Kidney (tissue), 14 donors: ENCODE data around the gene SAMD13. TPM values are rescaled to one million over a fixed set of nuclear protein-coding genes. Genes with fewer than 3 reads are reported as not detected.

Source experiments
- DNase-seq, 5 donors: peaks; one replicate each; pipeline ENCODE4 v3.0.0-alpha.2; 2013 to 2020
- FAIRE-seq: peaks from 2 replicates; lab custom pipeline; 2012; peaks lifted over from hg19 to GRCh38; lab: Jason Lieb, UNC
- H3K27ac ChIP-seq, 2 donors: one replicate each; pipeline ENCODE4 v1.7.0; 2013; ENCODE audit warnings: low read depth in 2 of 2, low read length in 2 of 2, inconsistent platforms in 1 of 2
- H3K27me3 ChIP-seq: one replicate; pipeline ENCODE4 v1.7.1; 2013; ENCODE audit warnings: low read length, inconsistent platforms; ENCODE audit not compliant: control insufficient read depth, insufficient read depth
- H3K36me3 ChIP-seq, 3 donors: one replicate each; pipeline versions ENCODE4 v1.7.0 to v1.7.1; 2013; ENCODE audit warnings: low read length in 3 of 3, control low read depth in 1 of 3, inconsistent platforms in 1 of 3; ENCODE audit not compliant: insufficient read depth in 3 of 3, control insufficient read depth in 2 of 3
- H3K4me1 ChIP-seq, 3 donors: one replicate each; pipeline versions ENCODE4 v1.7.0 to v1.7.1; 2013; ENCODE audit warnings: low read length in 3 of 3, inconsistent platforms in 1 of 3, low read depth in 1 of 3; ENCODE audit not compliant: control insufficient read depth in 2 of 3, insufficient read depth in 2 of 3
- H3K4me3 ChIP-seq, 3 donors: one replicate each; pipeline versions ENCODE4 v1.7.0 to v1.8.1; 2013; ENCODE audit warnings: low read length in 3 of 3, control low read depth in 1 of 3, inconsistent platforms in 1 of 3
- H3K9ac ChIP-seq, 3 donors: one replicate each; pipeline versions ENCODE4 v1.7.0 to v1.7.1; 2013; ENCODE audit warnings: low read length in 3 of 3, control low read depth in 1 of 3, inconsistent platforms in 1 of 3
- H3K9me3 ChIP-seq, 3 donors: one replicate each; pipeline versions ENCODE4 v1.7.0 to v1.7.1; 2013; ENCODE audit warnings: low read length in 3 of 3, control low read depth in 1 of 3, inconsistent platforms in 1 of 3; ENCODE audit not compliant: control insufficient read depth in 2 of 3, insufficient read depth in 1 of 3
- CTCF ChIP-seq: IDR thresholded peaks from 3 replicates; pipeline ENCODE4 v1.5.1; 2012; ENCODE audit warnings: mild to moderate bottlenecking, moderate library complexity, borderline replicate concordance; ENCODE audit not compliant: insufficient read depth; ENCODE audit errors: extremely low read depth
- intact Hi-C: fragments of 100-400 bp; cut with DNase I; formaldehyde crosslinking; loops from one replicate; pipeline ENCODE4 v1.11.1; 2022
- polyA plus RNA-seq: library from polyadenylated mRNA; stranded (reverse); fragments of 350-450 nt; fragmentation: Illumina TruSeq; extraction: RNeasy Lipid Tissue Mini Kit (QIAGEN cat#74804); gene quantifications from one replicate; pipeline ENCODE4 v1.2.3, GENCODE V29; 2014; ENCODE audit warnings: low read depth, low replicate concordance; ENCODE audit not compliant: insufficient read depth
- total RNA-seq: library from RNA; stranded (reverse); fragmentation: NEBNext Ultra II Directional; extraction: Animal tissue kit (Norgen Biotek cat#: 25700); gene quantifications from one replicate; pipeline ENCODE4 v1.2.1, GENCODE V29; 2021
- donor health status: control.
- donor health status: control.
- donor health status: control.
- donor health status: control.
- donor health status: control.
- donor health status: DM: yes; HTN: yes; CAD: no.
- donor health status: Normal renal cell carcinoma (clear cell type).

Gene SAMD13
- total and polyA plus RNA-seq, 2 donors from 2014 or later: 2.9 to 4.5 TPM

DNA sequence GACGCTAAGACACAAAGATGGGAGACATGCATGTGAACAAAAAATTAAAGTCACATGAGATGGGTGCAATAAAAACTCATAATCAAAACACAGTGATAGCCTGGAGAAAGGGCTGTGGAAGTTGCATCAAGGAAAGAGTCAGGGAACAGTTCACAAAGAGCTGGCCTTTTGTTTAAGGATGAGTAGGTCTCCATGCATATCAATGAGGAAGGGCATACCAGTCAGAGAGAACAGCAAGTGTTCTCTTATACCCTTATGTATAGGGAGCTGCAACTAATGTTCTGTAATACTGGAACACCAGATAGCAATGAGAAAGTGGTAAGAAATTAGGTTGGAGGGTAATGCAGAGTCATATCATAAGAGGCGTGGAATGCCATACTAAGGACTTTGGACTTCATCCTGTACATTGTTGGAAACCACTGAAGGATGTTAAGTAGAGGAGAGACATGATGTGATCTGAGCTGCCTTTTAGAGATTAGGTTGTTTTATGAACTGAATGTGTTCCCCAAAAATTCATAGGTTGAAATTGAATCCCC, 46.7 kb upstream of the SAMD13 start:
- FAIRE-seq (no peak), DNase-seq (no peak)
- Histone ChIP-seq H3K4me1 (no peaks in the 10 kb centered on the region), H3K9me3 (peaks cover 0 to 5% (median 0%) of the 10 kb centered on the region in 3 donors), H3K27me3 (no peaks in the 10 kb centered on the region), H3K27ac (no peak overlapping the region), H3K9ac (no peak overlapping the region), H3K36me3 (no peaks in the 10 kb centered on the region), H3K4me3 (no peak overlapping the region)
- no peak for TF ChIP-seq CTCF
- intact Hi-C loops: no loop called here

DNA sequence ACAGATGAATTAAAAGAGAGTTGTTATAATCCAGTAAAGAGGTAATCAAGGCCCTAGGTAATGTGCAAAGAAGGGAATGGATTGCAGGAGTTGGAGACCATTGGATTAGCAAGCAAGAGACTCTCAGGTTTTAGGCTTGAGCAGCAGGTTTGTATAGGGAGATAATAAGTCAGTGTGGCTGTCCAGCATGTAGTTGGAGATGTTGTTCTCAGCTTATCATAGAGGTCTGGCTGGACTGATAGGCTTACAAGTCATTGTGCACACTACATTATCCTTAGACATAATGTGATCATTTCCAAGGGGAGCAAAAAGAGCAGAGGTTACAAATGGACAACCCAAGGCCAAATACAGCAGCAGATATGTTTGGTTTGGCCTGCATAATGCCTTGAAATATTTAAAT, 45.9 kb upstream of the SAMD13 start:
- intact Hi-C loops: no loop called here
- Histone ChIP-seq H3K4me1 (no peaks in the 10 kb centered on the region), H3K9me3 (peaks cover 0 to 4% (median 0%) of the 10 kb centered on the region in 3 donors), H3K27ac (no peak overlapping the region), H3K4me3 (no peak overlapping the region), H3K36me3 (no peaks in the 10 kb centered on the region), H3K9ac (no peak overlapping the region), H3K27me3 (no peaks in the 10 kb centered on the region)
- DNase-seq (no peak), FAIRE-seq (no peak)
- TF ChIP-seq CTCF: no peak

DNA sequence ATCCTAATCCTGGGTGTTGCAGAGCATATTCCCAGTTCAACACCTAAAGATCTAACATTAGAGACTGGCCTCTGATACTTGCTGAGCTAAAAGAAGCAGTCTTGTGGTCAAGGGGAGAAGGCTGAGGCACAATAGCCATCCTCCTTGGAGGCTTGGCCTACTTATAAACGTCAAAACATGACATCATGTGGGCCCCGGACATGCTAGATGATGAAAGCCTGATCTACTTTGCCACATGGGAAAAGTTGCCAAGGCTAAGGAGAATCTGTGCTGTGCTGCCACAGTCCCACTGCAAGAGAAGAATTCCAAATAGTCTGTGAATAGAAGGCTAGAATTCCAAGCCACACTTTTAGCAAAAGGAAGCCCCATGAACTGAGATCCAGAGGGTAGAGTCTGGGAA, 43.9 kb upstream of the SAMD13 start:
- no peak for FAIRE-seq
- Histone ChIP-seq H3K9ac (no peak overlapping the region), H3K4me1 (no peaks in the 10 kb centered on the region), H3K27ac (no peak overlapping the region), H3K4me3 (no peak overlapping the region), H3K36me3 (no peaks in the 10 kb centered on the region), H3K9me3 (no peaks in the 10 kb centered on the region), H3K27me3 (no peaks in the 10 kb centered on the region)
- DNase-seq: no peak
- intact Hi-C loops: no loop called here
- no peak for TF ChIP-seq CTCF

DNA sequence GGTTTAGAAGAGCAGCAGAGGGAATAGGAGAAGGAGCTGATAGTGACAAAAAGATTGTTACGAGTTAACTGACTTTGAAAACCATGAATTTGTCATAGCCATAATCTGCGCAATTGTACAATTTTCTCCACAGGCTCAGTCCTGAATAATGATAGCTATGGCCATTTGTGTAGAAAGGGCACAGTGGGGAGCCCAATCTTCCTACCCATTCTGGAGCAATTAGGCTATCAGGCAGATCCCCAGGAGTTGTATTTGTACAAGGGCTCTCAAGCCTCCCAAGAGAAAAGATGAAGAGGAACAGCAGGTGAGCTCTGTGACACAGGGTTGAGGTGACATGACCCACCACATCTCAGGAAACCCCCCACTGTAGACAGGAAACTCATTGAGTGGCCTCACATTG, 42.1 kb upstream of the SAMD13 start:
- intact Hi-C loops: no loop called here
- Histone ChIP-seq H3K4me3 (no peak overlapping the region), H3K27me3 (no peaks in the 10 kb centered on the region), H3K36me3 (no peaks in the 10 kb centered on the region), H3K4me1 (no peaks in the 10 kb centered on the region), H3K27ac (no peak overlapping the region), H3K9ac (no peak overlapping the region), H3K9me3 (no peaks in the 10 kb centered on the region)
- no peak for FAIRE-seq
- DNase-seq: no peak
- TF ChIP-seq CTCF: no peak
